HEK293 (cell line): ENCODE results near the gene DHCR7.
A peak's percentile ranks its signal among the peaks of the same experiment; 100 is the strongest.

Experiments used
- CTCF ChIA-PET: fragments of 350-600 bp; formaldehyde crosslinking; extraction: SDS; loops from one replicate; lab custom pipeline; 2021; ENCODE audit warnings: antibody characterized with exemption; lab: Yijun Ruan, JAX
- POLR2A ChIA-PET: fragments of 300-600 bp; formaldehyde crosslinking; extraction: SDS; loops from one replicate; lab custom pipeline; 2020; ENCODE audit warnings: antibody characterized with exemption, inconsistent platforms; lab: Yijun Ruan, JAX
- H3K27ac ChIP-seq: fragments of 200-500 bp; sonication (Bioruptor generic); 2 replicates; pipeline ENCODE4 v1.5.1; 2014; ENCODE audit warnings: low read depth, low read length, control low read depth, inconsistent platforms; ENCODE audit errors: extremely low read depth
- H3K36me3 ChIP-seq, 2 experiments: fragments of 200-500 bp in 1 of 2; sonication (Bioruptor generic) in 1 of 2; 1 replicate in 1 of 2; 2 replicates in 1 of 2; pipeline ENCODE4 v1.5.1; 2014 to 2017; ENCODE audit warnings: inconsistent platforms in 2 of 2, low read length in 2 of 2; ENCODE audit not compliant: control insufficient read depth in 2 of 2, insufficient read depth in 1 of 2
- H3K4me1 ChIP-seq: fragments of 200-500 bp; sonication (Bioruptor generic); 2 replicates; pipeline ENCODE4 v1.5.1; 2014; ENCODE audit warnings: mild to moderate bottlenecking, low read length, inconsistent platforms; ENCODE audit not compliant: control insufficient read depth, insufficient read depth
- H3K4me3 ChIP-seq: 2 replicates; pipeline ENCODE4 v1.5.1; 2011; ENCODE audit warnings: low read depth, mild to moderate bottlenecking, control low read depth, low read length, moderate library complexity
- H3K9me3 ChIP-seq: fragments of 200-500 bp; sonication (Bioruptor generic); 2 replicates; pipeline ENCODE4 v1.5.1; 2014; ENCODE audit warnings: low read depth, low read length, inconsistent platforms; ENCODE audit not compliant: control insufficient read depth, insufficient read depth
- CTCF ChIP-seq: fragments of 450-650 bp; formaldehyde crosslinking; IDR thresholded peaks from 2 replicates; pipeline ENCODE4 v1.5.1; 2016; ENCODE audit warnings: missing biosample characterization, missing genetic modification characterization
- EGR2 ChIP-seq: fragments of 450-650 bp; formaldehyde crosslinking; IDR thresholded peaks from 2 replicates; pipeline ENCODE4 v1.5.1; 2016; ENCODE audit warnings: low read depth, missing biosample characterization, missing genetic modification characterization
- KLF16 ChIP-seq: fragments of 450-650 bp; formaldehyde crosslinking; IDR thresholded peaks from 2 replicates; pipeline ENCODE4 v1.5.1; 2017; ENCODE audit warnings: missing biosample characterization, missing genetic modification characterization
- TCF7L2 ChIP-seq: IDR thresholded peaks from 2 replicates; pipeline ENCODE4 v1.6.1; 2011; ENCODE audit warnings: low read depth, mild to moderate bottlenecking, inconsistent platforms, low read length, moderate library complexity, borderline replicate concordance
- WT1 ChIP-seq: fragments of 450-650 bp; formaldehyde crosslinking; IDR thresholded peaks from 2 replicates; pipeline ENCODE4 v1.5.1; 2016; ENCODE audit warnings: missing biosample characterization, missing genetic modification characterization
- YY1 ChIP-seq: fragments of 450-650 bp; formaldehyde crosslinking; IDR thresholded peaks from 2 replicates; pipeline ENCODE4 v1.5.1; 2018; ENCODE audit warnings: missing biosample characterization, missing genetic modification characterization
- ZBTB48 ChIP-seq: fragments of 450-650 bp; formaldehyde crosslinking; IDR thresholded peaks from 2 replicates; pipeline ENCODE4 v1.5.1; 2016; ENCODE audit warnings: missing biosample characterization, missing genetic modification characterization
- ZEB2 ChIP-seq: fragments of 450-650 bp; formaldehyde crosslinking; IDR thresholded peaks from 2 replicates; pipeline ENCODE4 v1.5.1; 2016; ENCODE audit warnings: missing biosample characterization, missing genetic modification characterization
- ZFHX2 ChIP-seq: fragments of 450-650 bp; formaldehyde crosslinking; conservative IDR thresholded peaks from 2 replicates; pipeline ENCODE4 v1.5.1; 2016; ENCODE audit warnings: missing biosample characterization, missing genetic modification characterization
- ZFP69B ChIP-seq: fragments of 450-650 bp; formaldehyde crosslinking; IDR thresholded peaks from 2 replicates; pipeline ENCODE4 v1.5.1; 2016; ENCODE audit warnings: missing biosample characterization, missing genetic modification characterization
- ZNF202 ChIP-seq: fragments of 450-650 bp; formaldehyde crosslinking; IDR thresholded peaks from 2 replicates; pipeline ENCODE4 v1.5.1; 2016; ENCODE audit warnings: missing biosample characterization, missing genetic modification characterization, borderline replicate concordance
- ZNF223 ChIP-seq: fragments of 450-650 bp; formaldehyde crosslinking; IDR thresholded peaks from 2 replicates; pipeline ENCODE4 v1.5.1; 2016; ENCODE audit warnings: missing biosample characterization, missing genetic modification characterization
- ZNF23 ChIP-seq: fragments of 450-650 bp; formaldehyde crosslinking; IDR thresholded peaks from 2 replicates; pipeline ENCODE4 v1.5.1; 2016; ENCODE audit warnings: missing biosample characterization, missing genetic modification characterization, borderline replicate concordance
- ZNF26 ChIP-seq: fragments of 450-650 bp; formaldehyde crosslinking; IDR thresholded peaks from 2 replicates; pipeline ENCODE4 v1.5.1; 2016; ENCODE audit warnings: missing biosample characterization, missing genetic modification characterization
- ZNF292 ChIP-seq: fragments of 450-650 bp; formaldehyde crosslinking; IDR thresholded peaks from 2 replicates; pipeline ENCODE4 v1.5.1; 2016; ENCODE audit warnings: low read depth, missing biosample characterization, missing genetic modification characterization, borderline replicate concordance
- ZNF366 ChIP-seq: fragments of 450-650 bp; formaldehyde crosslinking; conservative IDR thresholded peaks from 2 replicates; pipeline ENCODE4 v1.5.1; 2016; ENCODE audit warnings: missing biosample characterization, missing genetic modification characterization
- ZNF391 ChIP-seq: fragments of 450-650 bp; formaldehyde crosslinking; IDR thresholded peaks from 2 replicates; pipeline ENCODE4 v1.5.1; 2016; ENCODE audit warnings: low read depth, missing biosample characterization, missing genetic modification characterization, borderline replicate concordance
- ZNF398 ChIP-seq: fragments of 450-650 bp; formaldehyde crosslinking; IDR thresholded peaks from 2 replicates; pipeline ENCODE4 v1.5.1; 2017; ENCODE audit warnings: missing biosample characterization, missing genetic modification characterization
- ZNF423 ChIP-seq: fragments of 450-650 bp; formaldehyde crosslinking; IDR thresholded peaks from 2 replicates; pipeline ENCODE4 v1.5.1; 2016; ENCODE audit warnings: missing biosample characterization, missing genetic modification characterization
- ZNF521 ChIP-seq: fragments of 450-650 bp; formaldehyde crosslinking; IDR thresholded peaks from 2 replicates; pipeline ENCODE4 v1.5.1; 2017; ENCODE audit warnings: missing biosample characterization, mild to moderate bottlenecking, missing genetic modification characterization
- ZNF529 ChIP-seq: fragments of 450-650 bp; formaldehyde crosslinking; IDR thresholded peaks from 2 replicates; pipeline ENCODE4 v1.5.1; 2017; ENCODE audit warnings: missing genetic modification characterization, missing biosample characterization; ENCODE audit not compliant: insufficient replicate concordance
- ZNF654 ChIP-seq: fragments of 450-650 bp; formaldehyde crosslinking; IDR thresholded peaks from 2 replicates; pipeline ENCODE4 v1.5.1; 2016; ENCODE audit warnings: low read depth, missing biosample characterization, missing genetic modification characterization
- ZNF791 ChIP-seq: fragments of 450-650 bp; formaldehyde crosslinking; IDR thresholded peaks from 2 replicates; pipeline ENCODE4 v1.5.1; 2016; ENCODE audit warnings: missing biosample characterization, missing genetic modification characterization
- ZNF837 ChIP-seq: fragments of 450-650 bp; formaldehyde crosslinking; IDR thresholded peaks from 2 replicates; pipeline ENCODE4 v1.5.1; 2016; ENCODE audit warnings: missing biosample characterization, missing genetic modification characterization
- ZSCAN23 ChIP-seq: fragments of 450-650 bp; formaldehyde crosslinking; IDR thresholded peaks from 2 replicates; pipeline ENCODE4 v1.5.1; 2016; ENCODE audit warnings: missing biosample characterization, missing genetic modification characterization
- ZSCAN4 ChIP-seq: fragments of 450-650 bp; formaldehyde crosslinking; IDR thresholded peaks from 2 replicates; pipeline ENCODE4 v1.5.1; 2017; ENCODE audit warnings: missing biosample characterization, missing genetic modification characterization

DHCR7 gene

GRCh38 chr11:71420455-71421241 lies 27.5 kb downstream of the DHCR7 start:
- ChIA-PET POLR2A (no interaction called here), CTCF (interaction anchor here (0.6 to 2.3 kb wide), 22 partner anchors 9 to 937 kb away, joined by 3 to 17 read pairs (median 3); no protein-coding TSS in a partner anchor)
- no peaks in the 10 kb centered on the region for H3K36me3 ChIP-seq
- no peaks in the 10 kb centered on the region for H3K9me3 ChIP-seq
- no peak overlapping the region for H3K27ac ChIP-seq
- H3K4me3 ChIP-seq, result no peak overlapping the region
- no peaks in the 10 kb centered on the region for H3K4me1 ChIP-seq
- peak; percentile 58 for TF ChIP-seq ZNF654 (tag by site-specific recombination)
- 0 out of 2 replicates have a peak, but pooled peaks have one; percentile 19 for TF ChIP-seq CTCF
- no peak for TF ChIP-seq ZNF202

- no peaks in the 10 kb centered on the region for H3K9me3 ChIP-seq
- ChIA-PET CTCF (interaction anchor here (2.2 to 2.3 kb wide), 2 partner anchors 299 to 331 kb away, joined by 14 to 17 read pairs; no protein-coding TSS in a partner anchor), POLR2A (interaction anchor here (0.7 kb wide), 1 partner anchor 1965 kb away, joined by 4 read pairs; no protein-coding TSS in a partner anchor)
- no peak overlapping the region for H3K27ac ChIP-seq
- no peak overlapping the region for H3K4me3 ChIP-seq
- TF ChIP-seq ZBTB48 (tag by site-specific recombination), result no peak
- no peak for TF ChIP-seq ZNF391 (tag by site-specific recombination)
- TF ChIP-seq ZSCAN4 (tag by site-specific recombination), result no peak
- no peak for TF ChIP-seq ZNF423 (tag by site-specific recombination)
- no peak for TF ChIP-seq ZNF202
- no peak for TF ChIP-seq ZNF223 (tag by site-specific recombination)
- no peak for TF ChIP-seq TCF7L2
- no peak for TF ChIP-seq ZNF529 (tag by site-specific recombination)
- no peak for TF ChIP-seq ZSCAN23
- no peak for TF ChIP-seq WT1 (tag by site-specific recombination)
- no peaks in the 10 kb centered on the region for H3K36me3 ChIP-seq
- H3K4me1 ChIP-seq, result no peaks in the 10 kb centered on the region
These were observed 29.6 kb downstream of the DHCR7 start for GRCh38 chr11:71418643-71419042.

GRCh38 chr11:71414645-71415044 lies 33.5 kb downstream of the DHCR7 start:
- no peak overlapping the region for H3K27ac ChIP-seq
- ChIA-PET POLR2A (no interaction called here), CTCF (no interaction called here)
- H3K36me3 ChIP-seq, result no peaks in the 10 kb centered on the region
- no peaks in the 10 kb centered on the region for H3K4me1 ChIP-seq
- H3K9me3 ChIP-seq, result no peaks in the 10 kb centered on the region
- H3K4me3 ChIP-seq, result no peak overlapping the region
- TF ChIP-seq ZFHX2, result 0 out of 2 replicates have a peak, but pooled peaks have one; percentile 9
- no peak for TF ChIP-seq ZEB2 (tag by site-specific recombination)
- TF ChIP-seq ZNF23 (tag by site-specific recombination), result no peak
- TF ChIP-seq ZNF292 (tag by site-specific recombination), result no peak
- TF ChIP-seq ZNF837 (tag by site-specific recombination), result no peak
- no peak for TF ChIP-seq ZNF398 (tag by site-specific recombination)
- 0 out of 2 replicates have a peak, but pooled peaks have one; percentile 32 for TF ChIP-seq EGR2 (tag by site-specific recombination)
- TF ChIP-seq KLF16 (tag by site-specific recombination), result no peak
- no peak for TF ChIP-seq ZNF521 (tag by site-specific recombination)
- TF ChIP-seq ZNF791 (tag by site-specific recombination), result no peak
- peak; percentile 86 for TF ChIP-seq ZNF366 (tag by site-specific recombination)
- TF ChIP-seq ZFP69B (tag by site-specific recombination), result no peak
- TF ChIP-seq ZNF26, result no peak
- TF ChIP-seq YY1, result no peak
